Hepatocyte (in vitro differentiated cells): ENCODE results near the gene RHBDL2. TPM values are rescaled to one million over a fixed set of nuclear protein-coding genes. Genes with fewer than 3 reads are reported as not detected.

Source experiments
- DNase-seq: peaks from one replicate; pipeline ENCODE4 v3.0.0-alpha.2; 2016; ENCODE audit warnings: low spot score
- H2AFZ ChIP-seq: fragments of 200-600 bp; sonication (generic); 2 replicates; pipeline ENCODE4 v1.6.0; 2016; ENCODE audit warnings: antibody characterized with exemption, mild to moderate bottlenecking
- H3K27ac ChIP-seq: fragments of 200-600 bp; sonication (generic); 2 replicates; pipeline ENCODE4 v1.5.1; 2016; ENCODE audit warnings: mild to moderate bottlenecking
- H3K27me3 ChIP-seq: fragments of 200-600 bp; sonication (generic); 2 replicates; pipeline ENCODE4 v1.6.1; 2016
- H3K36me3 ChIP-seq: fragments of 200-600 bp; sonication (generic); replicated peaks from 2 replicates; pipeline ENCODE4 v1.5.1; 2016; ENCODE audit warnings: low read depth; ENCODE audit not compliant: insufficient read depth
- H3K4me1 ChIP-seq: fragments of 200-600 bp; sonication (generic); 2 replicates; pipeline ENCODE4 v1.5.1; 2016; ENCODE audit warnings: mild to moderate bottlenecking, moderate library complexity; ENCODE audit not compliant: insufficient read depth
- H3K4me2 ChIP-seq: fragments of 200-600 bp; sonication (generic); 2 replicates; pipeline ENCODE4 v1.6.0; 2016
- H3K4me3 ChIP-seq: fragments of 200-600 bp; sonication (generic); 2 replicates; pipeline ENCODE4 v1.5.1; 2016; ENCODE audit warnings: mild to moderate bottlenecking
- H3K79me2 ChIP-seq: fragments of 200-600 bp; sonication (generic); 2 replicates; pipeline ENCODE4 v1.6.0; 2017; ENCODE audit warnings: mild to moderate bottlenecking
- H3K9me2 ChIP-seq: fragments of 200-600 bp; sonication (generic); replicated peaks from 2 replicates; pipeline ENCODE4 v1.6.0; 2017; ENCODE audit warnings: mild to moderate bottlenecking; ENCODE audit not compliant: insufficient read depth
- H3K9me3 ChIP-seq: fragments of 200-600 bp; sonication (generic); 2 replicates; pipeline ENCODE4 v1.5.1; 2016; ENCODE audit warnings: low read depth, mild to moderate bottlenecking
- H4K20me1 ChIP-seq: fragments of 200-600 bp; sonication (generic); 2 replicates; pipeline ENCODE4 v1.6.0; 2016; ENCODE audit warnings: mild to moderate bottlenecking; ENCODE audit not compliant: insufficient read depth, poor library complexity, severe bottlenecking
- EZH2 ChIP-seq: fragments of 200-600 bp; sonication (generic); IDR thresholded peaks from 2 replicates; pipeline ENCODE4 v1.6.1; 2016; ENCODE audit warnings: antibody characterized with exemption, mild to moderate bottlenecking, borderline replicate concordance
- EZH2phosphoT487 ChIP-seq: fragments of 200-600 bp; sonication (generic); IDR thresholded peaks from one replicate; pipeline ENCODE4 v1.6.1; 2018; ENCODE audit warnings: antibody characterized with exemption, mild to moderate bottlenecking, low read depth, moderate library complexity; ENCODE audit not compliant: unreplicated experiment, severe bottlenecking
- WGBS: methylation state at CpG from one replicate; pipeline ENCODE4 v1.1.6; 2016; ENCODE audit warnings: low lambda C conversion rate; ENCODE audit errors: missing lambda C conversion rate; 5-methylcytosine and 5-hydroxymethylcytosine counted together
- polyA plus RNA-seq: library from polyadenylated mRNA; unstranded; fragments of >200 nt; fragmentation: Nextera tagmentation; extraction: Ambion mirVana; gene quantifications from 2 replicates; pipeline ENCODE4 v1.2.1, GENCODE V29; 2016
- total RNA-seq: library from RNA; depleted of rRNA; stranded (reverse); fragments of >200 nt; gene quantifications from 2 replicates; pipeline ENCODE4 v1.2.3, GENCODE V29; 2014
- TF ChIP-seq, protein P1 (sequence below): fragments of 200-600 bp; sonication (generic); IDR thresholded peaks from 2 replicates; pipeline ENCODE4 v1.5.1; 2016; ENCODE audit warnings: antibody characterized with exemption, mild to moderate bottlenecking; ENCODE audit not compliant: poor library complexity

Gene RHBDL2
- total and polyA plus RNA-seq, 2 experiments from 2014 or later: 0.57 to 0.77 TPM

DNA sequence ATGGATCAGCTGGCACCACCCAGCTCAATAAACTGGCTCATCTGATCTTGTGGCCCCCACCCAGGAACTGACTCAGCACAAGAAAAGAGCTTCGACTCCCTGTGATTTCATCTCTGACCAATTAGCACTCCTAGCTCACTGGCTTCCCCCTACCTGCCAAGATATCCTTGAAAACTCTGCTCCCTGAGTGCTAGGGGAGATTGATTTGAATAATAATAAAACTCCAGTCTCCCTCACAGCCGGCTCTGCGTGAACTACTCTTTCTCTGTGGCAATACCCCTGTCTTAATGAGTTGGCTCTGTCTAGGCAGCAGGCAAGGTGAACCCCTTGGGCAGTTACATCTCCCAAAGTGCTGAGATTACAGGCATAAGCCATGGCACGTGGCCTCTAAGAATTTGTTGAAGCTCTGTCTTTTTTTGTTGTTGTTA lies 11.8 kb upstream of the RHBDL2 start:
- Histone ChIP-seq H3K79me2 (no peaks in the 10 kb centered on the region), H3K4me3 (no peak overlapping the region), H3K9me3 (no peaks in the 10 kb centered on the region), H3K4me1 (no peaks in the 10 kb centered on the region), H2AFZ (no peak overlapping the region), H3K36me3 (no peaks in the 10 kb centered on the region), H3K9me2 (no peaks in the 10 kb centered on the region), H3K4me2 (no peak overlapping the region), H4K20me1 (no peaks in the 10 kb centered on the region), H3K27me3 (no peaks in the 10 kb centered on the region), H3K27ac (no peak overlapping the region)
- TF ChIP-seq, protein P1, sequence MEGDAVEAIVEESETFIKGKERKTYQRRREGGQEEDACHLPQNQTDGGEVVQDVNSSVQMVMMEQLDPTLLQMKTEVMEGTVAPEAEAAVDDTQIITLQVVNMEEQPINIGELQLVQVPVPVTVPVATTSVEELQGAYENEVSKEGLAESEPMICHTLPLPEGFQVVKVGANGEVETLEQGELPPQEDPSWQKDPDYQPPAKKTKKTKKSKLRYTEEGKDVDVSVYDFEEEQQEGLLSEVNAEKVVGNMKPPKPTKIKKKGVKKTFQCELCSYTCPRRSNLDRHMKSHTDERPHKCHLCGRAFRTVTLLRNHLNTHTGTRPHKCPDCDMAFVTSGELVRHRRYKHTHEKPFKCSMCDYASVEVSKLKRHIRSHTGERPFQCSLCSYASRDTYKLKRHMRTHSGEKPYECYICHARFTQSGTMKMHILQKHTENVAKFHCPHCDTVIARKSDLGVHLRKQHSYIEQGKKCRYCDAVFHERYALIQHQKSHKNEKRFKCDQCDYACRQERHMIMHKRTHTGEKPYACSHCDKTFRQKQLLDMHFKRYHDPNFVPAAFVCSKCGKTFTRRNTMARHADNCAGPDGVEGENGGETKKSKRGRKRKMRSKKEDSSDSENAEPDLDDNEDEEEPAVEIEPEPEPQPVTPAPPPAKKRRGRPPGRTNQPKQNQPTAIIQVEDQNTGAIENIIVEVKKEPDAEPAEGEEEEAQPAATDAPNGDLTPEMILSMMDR: no peak
- TF ChIP-seq EZH2phosphoT487 (no peak), EZH2 (no peak)
- no peak for DNase-seq
- 41% methylated on average over 4 of the region's 4 CpGs for WGBS

DNA sequence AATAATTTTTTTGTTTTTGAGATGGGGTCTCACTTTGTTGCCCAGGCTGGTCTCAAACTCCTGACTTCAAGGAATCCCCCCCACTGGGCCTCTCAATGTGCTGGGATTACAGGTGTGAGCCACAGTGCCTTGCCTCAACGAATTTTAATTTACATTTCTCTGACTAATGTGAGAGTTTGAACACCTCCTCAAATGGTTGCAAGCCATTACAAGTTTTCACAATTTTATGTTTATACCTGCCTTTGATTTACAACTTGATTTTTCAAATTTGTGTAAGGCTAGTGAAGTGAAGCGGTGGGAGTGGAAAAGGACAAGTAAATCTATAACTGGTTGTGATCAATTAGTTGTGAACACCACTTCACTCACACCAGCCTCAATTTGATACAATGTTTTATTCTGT lies 8.9 kb upstream of the RHBDL2 start:
- no peaks in the 10 kb centered on the region for H3K4me1 ChIP-seq
- 65% methylated on average over 2 of the region's 2 CpGs for WGBS
- H3K27ac ChIP-seq: no peak overlapping the region
- H3K4me2 ChIP-seq: no peak overlapping the region
- no peaks in the 10 kb centered on the region for H3K79me2 ChIP-seq
- no peaks in the 10 kb centered on the region for H3K27me3 ChIP-seq
- no peak for DNase-seq
- TF ChIP-seq, protein P1: no peak
- TF ChIP-seq EZH2phosphoT487 (no peak), EZH2 (no peak)
- H3K36me3 ChIP-seq: no peaks in the 10 kb centered on the region
- no peaks in the 10 kb centered on the region for H4K20me1 ChIP-seq
- H3K4me3 ChIP-seq: no peak overlapping the region
- no peaks in the 10 kb centered on the region for H3K9me3 ChIP-seq
- H2AFZ ChIP-seq: no peak overlapping the region
- H3K9me2 ChIP-seq: no peaks in the 10 kb centered on the region

DNA sequence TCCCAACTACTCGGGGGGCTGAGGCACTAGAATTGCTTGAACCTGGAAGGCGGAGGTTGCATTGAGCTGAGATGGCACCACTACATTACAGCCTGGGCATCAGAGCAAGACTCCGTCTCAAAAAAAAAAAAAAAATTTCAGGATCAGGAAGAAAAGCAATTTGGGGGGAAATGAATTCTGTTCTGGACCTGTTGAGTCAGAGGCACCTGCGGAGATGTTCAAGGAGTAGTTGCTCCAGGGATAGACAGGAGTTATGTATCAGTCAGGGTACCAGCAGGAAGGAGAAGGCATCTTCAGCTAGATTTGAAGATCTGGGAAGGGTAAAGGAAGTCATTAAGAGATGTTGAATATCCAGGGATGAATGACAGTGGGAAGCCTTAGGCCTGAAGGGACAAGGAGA lies 2.9 kb upstream of the RHBDL2 start:
- H2AFZ ChIP-seq: no peak overlapping the region
- no peak overlapping the region for H3K4me3 ChIP-seq
- H3K9me2 ChIP-seq: no peaks in the 10 kb centered on the region
- H3K36me3 ChIP-seq: no peaks in the 10 kb centered on the region
- H3K79me2 ChIP-seq: no peaks in the 10 kb centered on the region
- H3K27me3 ChIP-seq: no peaks in the 10 kb centered on the region
- no peak overlapping the region for H3K4me2 ChIP-seq
- no peak overlapping the region for H3K27ac ChIP-seq
- TF ChIP-seq EZH2phosphoT487: no peak
- TF ChIP-seq EZH2: no peak
- TF ChIP-seq, protein P1: no peak
- DNase-seq: no peak
- WGBS: 92% methylated on average over 4 of the region's 4 CpGs
- no peaks in the 10 kb centered on the region for H3K4me1 ChIP-seq
- H3K9me3 ChIP-seq: no peaks in the 10 kb centered on the region
- no peaks in the 10 kb centered on the region for H4K20me1 ChIP-seq
